HG03521 (cell line): Measurements from ENCODE around the gene NUDT9.

Source experiments
- ATAC-seq: cut with Tn5 transposase; IDR thresholded peaks from one replicate; pipeline ENCODE4 v1.9.1; 2021; ENCODE audit warnings: mild to moderate bottlenecking, moderate library complexity; ENCODE audit not compliant: unreplicated experiment

Gene NUDT9

GRCh38 chr4:87506974-87507701 lies 84.8 kb downstream of the NUDT9 start:
- no peak for ATAC-seq
